OCI-LY1 (cell line): ENCODE measurements around the gene SYCP3.

Experiments used
- EZH2 ChIP-seq: fragments of 200-600 bp; sonication (generic), shearing (Covaris generic); IDR thresholded peaks from 2 replicates; pipeline ENCODE4 v1.8.0; 2017; ENCODE audit warnings: borderline replicate concordance, mixed run types, mild to moderate bottlenecking, antibody characterized with exemption, low read length, moderate library complexity, mixed read lengths
- TF ChIP-seq, protein P1 (sequence below): fragments of 200-600 bp; sonication (generic), shearing (Covaris generic); IDR thresholded peaks from 2 replicates; pipeline ENCODE4 v1.5.1; 2017; ENCODE audit warnings: mild to moderate bottlenecking, antibody characterized with exemption, low read length, moderate library complexity, mixed read lengths

GRCh38 chr12:101763246-101763931 is 24.1 kb upstream of the SYCP3 start:
- TF ChIP-seq, protein P1, sequence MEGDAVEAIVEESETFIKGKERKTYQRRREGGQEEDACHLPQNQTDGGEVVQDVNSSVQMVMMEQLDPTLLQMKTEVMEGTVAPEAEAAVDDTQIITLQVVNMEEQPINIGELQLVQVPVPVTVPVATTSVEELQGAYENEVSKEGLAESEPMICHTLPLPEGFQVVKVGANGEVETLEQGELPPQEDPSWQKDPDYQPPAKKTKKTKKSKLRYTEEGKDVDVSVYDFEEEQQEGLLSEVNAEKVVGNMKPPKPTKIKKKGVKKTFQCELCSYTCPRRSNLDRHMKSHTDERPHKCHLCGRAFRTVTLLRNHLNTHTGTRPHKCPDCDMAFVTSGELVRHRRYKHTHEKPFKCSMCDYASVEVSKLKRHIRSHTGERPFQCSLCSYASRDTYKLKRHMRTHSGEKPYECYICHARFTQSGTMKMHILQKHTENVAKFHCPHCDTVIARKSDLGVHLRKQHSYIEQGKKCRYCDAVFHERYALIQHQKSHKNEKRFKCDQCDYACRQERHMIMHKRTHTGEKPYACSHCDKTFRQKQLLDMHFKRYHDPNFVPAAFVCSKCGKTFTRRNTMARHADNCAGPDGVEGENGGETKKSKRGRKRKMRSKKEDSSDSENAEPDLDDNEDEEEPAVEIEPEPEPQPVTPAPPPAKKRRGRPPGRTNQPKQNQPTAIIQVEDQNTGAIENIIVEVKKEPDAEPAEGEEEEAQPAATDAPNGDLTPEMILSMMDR: no peak
- no peak for TF ChIP-seq EZH2
